ENCODE data around the gene TMA7.
"Not testable (repeated sequence)": the region's sequence is repeated elsewhere in the genome, so short reads cannot be mapped to it uniquely, and the experiment has no call there.

TMA7 gene

GRCh38 chr3:48437812-48438211, 2.2 kb upstream of the TMA7 start:
- no peak for DNase-seq

GRCh38 chr3:48440590-48440958, 517 bp downstream of the TMA7 start:
- DNase-seq: no peak

GRCh38 chr3:48441940-48442339, 1.9 kb downstream of the TMA7 start:
- no peak for DNase-seq

GRCh38 chr3:48445277-48445882, 5.3 kb downstream of the TMA7 start:
- no peak for DNase-seq

- DNase-seq: no peak
Observed at GRCh38 chr3:48446043-48446424, 6.0 kb downstream of the TMA7 start.

- peak; percentile 85 for DNase-seq
Observed at GRCh38 chr3:48446425-48447193, 6.6 kb downstream of the TMA7 start, which contains the start of gene ATRIP. ATRIP (plus strand) TSS chr3:48446737; CDS start chr3:48446846, 109 bp downstream.

GRCh38 chr3:48451270-48451669, 11.2 kb downstream of the TMA7 start:
- DNase-seq: no peak

- DNase-seq: no peak
Observed at GRCh38 chr3:48456456-48456855, 16.4 kb downstream of the TMA7 start.

- no peak for DNase-seq
Observed at GRCh38 chr3:48459331-48459730, 19.3 kb downstream of the TMA7 start.

GRCh38 chr3:48459773-48460516, 19.9 kb downstream of the TMA7 start:
- no peak for DNase-seq

GRCh38 chr3:48460517-48460902, 20.5 kb downstream of the TMA7 start:
- no peak for DNase-seq

- DNase-seq: not testable (repeated sequence)
Observed at GRCh38 chr3:48461767-48462166, 21.7 kb downstream of the TMA7 start.

- DNase-seq: no peak
Observed at GRCh38 chr3:48463703-48464102, 23.6 kb downstream of the TMA7 start.

- DNase-seq: no peak
Observed at GRCh38 chr3:48464713-48465221, 24.7 kb downstream of the TMA7 start.

GRCh38 chr3:48465237-48465530, 25.1 kb downstream of the TMA7 start:
- DNase-seq: no peak

GRCh38 chr3:48465531-48466378, 25.7 kb downstream of the TMA7 start:
- DNase-seq: no peak

GRCh38 chr3:48466386-48467109, 26.5 kb downstream of the TMA7 start:
- DNase-seq: no peak

GRCh38 chr3:48467110-48467454, 27.0 kb downstream of the TMA7 start:
- DNase-seq: no peak

- no peak for DNase-seq
Observed at GRCh38 chr3:48467473-48468267, 27.6 kb downstream of the TMA7 start.

GRCh38 chr3:48468329-48468731, 28.3 kb downstream of the TMA7 start:
- DNase-seq: no peak

Measured in NCI-H345 (cell line).